Activated CD4-positive, alpha-beta T cell treated with anti-CD3 and anti-CD28 coated beads for 48 hours (primary cell): ENCODE measurements around the gene WNT3A.

Experiments used
- DNase-seq: peaks from one replicate; pipeline ENCODE4 v3.0.0-alpha.2; 2020

The WNT3A gene

DNA sequence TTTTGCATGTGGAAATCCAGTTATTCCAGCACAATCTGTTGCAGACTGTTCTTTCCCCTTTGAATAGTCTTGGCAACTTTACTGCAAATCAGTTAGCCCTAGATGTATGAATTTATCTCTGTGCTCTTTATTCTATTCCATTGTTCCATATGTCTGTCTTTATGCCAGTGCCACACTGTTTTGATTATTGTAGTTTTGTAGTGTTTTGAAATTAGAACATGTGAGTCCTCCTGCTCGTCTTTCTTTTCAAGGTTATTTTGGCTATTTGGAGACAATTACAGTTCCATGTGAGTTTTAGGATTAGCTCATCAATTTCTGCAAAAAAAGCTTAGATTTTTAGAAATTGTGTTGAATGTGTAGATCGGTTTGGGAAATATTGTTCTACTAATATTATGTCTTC lies 26.6 kb downstream of the WNT3A start:
- no peak for DNase-seq

DNA sequence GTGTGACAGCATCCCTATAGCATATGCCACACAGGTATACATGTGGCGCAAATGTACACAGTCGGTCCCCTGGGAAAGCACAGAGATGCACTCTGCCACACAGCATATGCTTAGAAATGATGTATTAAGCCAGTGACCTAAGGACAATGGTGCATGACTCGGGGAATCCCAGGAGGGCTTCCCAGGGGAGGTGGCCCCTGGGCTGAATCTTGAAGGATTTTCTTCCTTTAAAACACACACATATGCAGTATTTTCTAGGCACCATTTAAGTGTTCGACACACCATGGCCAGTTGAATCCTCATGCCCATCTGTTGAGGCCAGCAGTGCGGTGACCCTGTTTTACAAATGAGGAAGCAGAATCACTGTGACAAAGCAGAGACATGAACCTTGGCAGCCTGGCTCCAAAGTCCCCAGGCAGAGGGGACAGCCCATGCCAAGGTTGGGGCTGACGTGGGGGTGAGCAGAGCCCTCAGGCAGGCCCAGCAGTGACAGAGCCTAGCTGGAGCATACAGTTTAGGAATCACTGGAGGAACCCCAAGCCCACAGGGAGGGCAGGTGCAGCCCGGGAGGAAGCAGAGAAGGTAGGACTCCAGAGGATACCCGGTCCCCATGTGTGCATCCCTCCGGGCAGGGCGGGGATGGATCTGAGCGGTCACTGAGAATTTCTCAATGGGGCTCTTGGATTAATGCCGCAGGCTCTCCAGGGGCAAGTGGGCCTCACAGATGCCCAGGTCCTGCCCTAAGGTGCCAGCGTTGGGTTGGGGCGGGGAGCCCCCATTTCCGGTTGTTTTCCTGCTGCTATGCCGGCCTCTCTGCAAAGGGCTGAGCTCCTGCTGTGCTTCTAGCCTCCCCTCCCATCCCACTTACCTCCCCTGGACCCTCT lies 28.4 kb downstream of the WNT3A start:
- no peak for DNase-seq

DNA sequence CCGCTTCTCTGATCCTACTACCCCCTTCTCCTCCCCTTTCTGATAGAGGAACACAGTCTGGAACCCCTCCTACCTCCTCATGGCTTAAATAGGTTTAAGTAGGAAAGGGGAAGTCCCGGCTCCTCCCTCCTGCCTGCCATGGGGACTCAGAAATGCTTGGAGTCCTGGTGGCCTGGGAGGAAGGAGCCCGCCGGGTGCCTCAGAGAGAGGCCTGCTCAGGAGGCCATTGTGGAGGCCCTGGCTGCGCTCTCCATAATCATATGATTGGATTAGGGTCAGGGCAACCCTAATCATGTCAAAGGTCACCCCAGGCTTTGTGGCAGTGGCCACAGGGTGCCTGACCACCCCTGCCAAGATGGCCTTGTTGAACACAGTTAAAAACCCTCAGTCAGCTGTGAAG lies 29.0 kb downstream of the WNT3A start:
- DNase-seq: no peak

DNA sequence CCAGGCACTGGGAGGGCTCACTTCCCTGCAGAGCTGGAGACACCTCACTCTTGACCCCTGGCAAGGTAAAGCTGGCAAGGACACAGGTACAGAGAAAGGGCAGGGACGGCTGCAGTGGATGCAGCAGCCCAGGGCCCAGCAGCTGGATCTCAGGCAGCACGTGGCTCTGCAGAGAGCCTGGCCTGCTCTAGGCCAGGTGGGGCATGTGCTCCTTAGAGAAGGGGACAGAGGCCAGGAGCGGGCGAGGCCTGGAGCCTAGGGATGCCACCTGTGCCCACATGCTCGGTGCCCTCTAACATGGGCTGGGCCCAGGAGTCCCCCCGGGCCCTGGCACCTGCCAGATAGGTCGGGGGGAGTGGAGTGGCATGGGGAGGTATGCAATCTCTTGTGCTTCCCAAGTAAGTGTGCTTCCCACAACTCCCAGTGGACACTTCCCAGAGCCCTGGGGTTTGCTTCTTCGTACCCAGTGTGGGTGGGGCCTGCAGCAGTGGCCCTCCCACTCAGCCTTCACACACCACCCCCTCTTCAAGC lies 30.0 kb downstream of the WNT3A start:
- no peak for DNase-seq

DNA sequence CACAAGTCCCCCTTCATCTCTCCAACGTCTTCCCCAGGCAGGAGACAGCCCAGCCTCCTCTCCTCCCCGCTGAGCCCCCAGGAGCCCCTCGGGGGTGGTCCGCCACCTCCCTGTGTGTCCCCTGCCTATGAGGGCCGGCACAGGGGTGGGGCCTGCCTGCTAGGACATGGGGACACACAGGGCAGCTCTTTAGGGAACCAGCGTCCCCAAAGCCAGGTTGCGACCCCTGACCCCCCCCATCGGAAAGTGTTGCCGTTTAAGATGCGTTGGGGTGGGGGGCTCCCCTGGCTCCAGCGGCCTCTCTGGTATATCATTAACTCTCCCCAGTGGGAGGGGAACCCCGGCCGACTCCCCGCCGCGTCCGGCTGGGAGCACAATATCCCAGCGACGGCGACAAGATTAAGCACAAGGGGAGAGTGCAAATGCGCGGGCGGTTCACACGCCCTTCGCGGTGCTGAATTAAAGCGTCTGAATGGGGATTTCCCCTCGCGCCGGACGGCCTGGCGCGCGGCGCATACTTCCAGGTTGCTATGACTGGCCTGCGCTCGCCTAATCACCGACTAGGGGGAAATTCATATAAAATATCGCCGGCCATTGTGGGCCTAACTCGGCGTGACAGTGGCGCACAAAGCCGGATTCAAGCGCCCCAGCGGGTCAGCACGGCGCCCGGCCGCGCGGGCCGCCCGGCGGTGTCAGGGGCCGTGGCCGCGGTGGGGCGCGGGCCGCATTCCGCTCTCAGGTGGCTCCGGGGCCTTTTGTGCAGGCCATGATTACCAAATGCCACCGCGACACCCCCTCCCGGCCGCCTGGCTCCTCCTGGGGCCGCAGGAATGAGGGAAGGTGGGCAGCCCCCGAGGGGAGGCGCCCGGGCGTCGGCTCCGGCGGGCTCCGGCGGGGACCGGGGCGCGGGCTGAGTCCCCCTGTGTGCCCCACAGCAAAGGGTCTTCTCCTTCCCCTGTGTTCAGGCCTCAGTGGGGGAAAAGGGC lies 30.9 kb downstream of the WNT3A start:
- peak; percentile 67 for DNase-seq

DNA sequence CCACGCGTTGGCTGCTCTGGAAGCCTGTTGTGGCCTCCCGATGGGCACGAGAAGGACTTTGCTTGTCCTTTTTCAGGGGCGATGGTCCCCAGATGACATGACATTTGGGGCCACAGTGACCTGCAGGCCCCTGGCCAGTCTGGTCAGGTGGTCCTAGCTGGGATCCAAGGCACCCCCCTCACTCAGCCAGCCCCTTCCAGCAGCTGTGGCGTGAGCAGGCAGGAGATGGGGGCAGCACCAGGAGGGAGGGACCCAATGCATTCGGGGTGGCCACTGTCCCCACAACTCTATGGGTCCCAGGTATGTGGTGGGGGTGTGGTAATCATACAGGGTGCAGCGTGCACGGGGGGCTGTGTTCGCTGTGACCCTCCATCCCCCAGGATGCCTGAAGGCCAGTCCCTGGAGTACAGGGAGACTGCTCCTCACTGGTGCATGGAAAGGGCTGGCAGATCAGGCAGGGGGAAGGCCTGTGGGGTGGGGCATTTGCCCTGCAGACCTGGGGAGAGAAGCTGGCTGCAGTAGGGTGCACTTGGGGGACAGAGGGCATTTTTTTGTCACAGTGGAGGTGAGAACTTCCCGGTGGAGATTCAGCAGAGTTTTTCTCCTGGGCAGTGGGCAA lies 31.7 kb downstream of the WNT3A start:
- no peak for DNase-seq

DNA sequence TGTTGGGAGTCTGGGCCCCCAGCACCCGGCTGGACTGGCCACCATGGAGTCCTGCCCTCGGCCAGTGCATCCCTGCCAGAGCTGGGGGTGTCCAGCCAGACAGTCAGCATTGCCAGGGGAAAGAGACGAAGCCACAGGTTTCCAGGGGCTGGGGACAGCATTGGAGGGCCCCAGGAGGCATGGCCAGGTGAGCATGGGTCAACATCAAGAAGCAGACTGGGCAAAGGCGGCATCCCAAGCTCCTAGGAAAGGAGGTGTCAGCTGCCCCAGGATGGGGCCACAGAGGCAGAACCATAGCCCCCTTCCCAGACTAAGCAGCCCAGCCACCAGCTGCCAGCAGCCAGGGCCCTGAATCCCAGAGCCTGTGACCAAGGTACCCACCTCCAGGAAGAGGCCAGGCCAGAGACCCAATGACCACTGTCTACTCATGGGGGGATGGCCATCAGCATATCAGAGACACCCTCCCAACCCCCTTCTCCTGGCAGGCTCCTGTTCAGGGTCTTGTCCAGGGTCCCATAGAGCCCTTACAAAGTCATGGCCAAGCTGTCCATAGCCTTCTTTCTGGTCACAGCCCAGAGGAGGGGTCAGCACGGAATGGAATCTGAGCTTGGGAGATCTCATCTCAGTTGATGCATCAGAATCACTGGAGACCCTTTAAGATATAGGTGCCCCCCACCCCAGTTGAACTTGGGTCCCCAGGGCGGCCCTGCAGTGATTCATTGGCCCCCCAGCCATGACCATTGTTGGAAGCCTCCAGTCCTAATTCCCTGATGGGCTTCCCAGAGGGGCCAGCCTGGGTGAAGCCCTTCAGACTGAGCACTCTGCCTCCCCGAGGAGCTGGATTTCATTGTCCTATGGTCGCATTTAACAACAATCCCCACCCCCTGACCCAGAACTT lies 32.5 kb downstream of the WNT3A start:
- DNase-seq: no peak

DNA sequence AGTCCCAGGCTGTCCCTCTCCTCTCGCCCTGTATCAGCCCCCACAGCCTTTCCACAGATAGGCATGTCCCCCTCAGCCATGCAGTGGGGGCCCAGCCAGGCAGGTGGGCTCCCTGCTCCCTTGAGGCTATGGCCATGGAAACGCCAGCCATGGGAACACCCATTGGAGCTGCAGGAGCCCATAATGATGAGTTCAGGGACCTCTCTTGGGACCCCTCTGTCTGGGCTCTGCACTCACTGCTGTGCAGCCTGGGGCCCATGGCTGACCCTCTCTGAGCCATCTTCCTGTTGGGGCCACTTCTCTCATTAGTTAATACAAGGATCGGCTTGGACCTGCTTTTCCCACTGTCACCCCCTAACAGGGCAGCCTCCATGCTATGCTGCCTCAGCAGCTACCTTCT lies 33.2 kb downstream of the WNT3A start:
- DNase-seq: no peak

DNA sequence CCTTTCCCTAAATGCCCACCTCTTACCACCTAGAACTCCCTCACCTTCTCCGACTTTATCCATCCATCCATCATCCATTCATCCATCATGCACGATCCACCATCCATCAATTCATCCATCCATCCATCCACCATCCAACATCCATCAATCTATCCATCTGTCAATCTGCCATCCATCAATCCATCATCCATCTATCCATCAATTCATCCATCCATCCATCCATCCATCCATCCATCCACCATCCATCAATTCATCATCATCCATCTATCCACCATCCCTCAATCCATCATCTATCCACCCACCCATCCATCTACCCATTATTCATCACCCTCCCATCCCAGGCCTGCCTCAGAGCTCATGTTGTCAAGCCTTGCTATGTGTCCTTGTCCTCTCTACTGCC lies 34.5 kb downstream of the WNT3A start:
- DNase-seq: no peak

DNA sequence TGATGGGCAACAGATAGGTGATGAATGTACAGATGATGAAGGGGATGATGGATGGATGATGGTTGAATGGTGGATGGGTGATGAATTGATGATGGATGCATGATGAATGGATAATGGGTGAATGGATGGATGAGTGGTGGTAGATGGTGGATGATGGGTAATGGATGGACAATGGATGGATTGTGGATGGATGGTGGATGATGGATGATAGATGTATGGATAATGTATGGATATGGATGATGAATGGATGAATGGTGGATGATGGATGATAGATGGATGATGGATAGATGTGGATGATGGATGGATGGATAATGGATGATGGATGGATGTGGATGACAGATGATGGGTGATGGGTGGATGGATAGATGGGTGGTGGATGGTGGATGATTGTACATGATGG lies 35.7 kb downstream of the WNT3A start:
- no peak for DNase-seq

DNA sequence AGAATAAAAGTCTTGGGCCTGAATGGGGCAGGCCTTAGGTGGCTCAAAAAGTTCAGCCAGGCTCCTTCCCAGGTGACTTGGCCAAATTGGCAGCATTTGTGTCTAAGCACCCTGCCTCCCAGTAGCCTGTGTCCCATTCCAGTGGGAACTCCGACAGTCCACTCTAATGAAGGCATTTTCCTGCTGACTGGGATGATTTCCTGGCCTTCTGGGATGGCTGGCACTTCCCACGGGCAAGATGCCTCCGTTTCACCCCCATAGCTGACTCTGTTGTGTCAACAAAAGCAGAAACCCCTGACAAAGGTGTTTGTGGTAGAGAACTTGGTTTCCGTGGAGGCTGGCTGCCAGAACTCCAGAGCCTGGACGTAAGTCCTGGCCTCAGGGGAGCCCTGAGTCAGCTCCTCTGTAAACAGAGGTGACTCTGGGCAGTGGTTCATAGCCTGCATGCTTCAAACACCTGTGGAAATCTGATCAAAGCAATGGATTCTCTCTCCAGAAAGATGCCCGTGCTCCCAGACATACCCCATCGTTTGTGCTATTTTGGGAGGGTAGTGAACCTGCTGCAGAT lies 36.6 kb downstream of the WNT3A start:
- no peak for DNase-seq

DNA sequence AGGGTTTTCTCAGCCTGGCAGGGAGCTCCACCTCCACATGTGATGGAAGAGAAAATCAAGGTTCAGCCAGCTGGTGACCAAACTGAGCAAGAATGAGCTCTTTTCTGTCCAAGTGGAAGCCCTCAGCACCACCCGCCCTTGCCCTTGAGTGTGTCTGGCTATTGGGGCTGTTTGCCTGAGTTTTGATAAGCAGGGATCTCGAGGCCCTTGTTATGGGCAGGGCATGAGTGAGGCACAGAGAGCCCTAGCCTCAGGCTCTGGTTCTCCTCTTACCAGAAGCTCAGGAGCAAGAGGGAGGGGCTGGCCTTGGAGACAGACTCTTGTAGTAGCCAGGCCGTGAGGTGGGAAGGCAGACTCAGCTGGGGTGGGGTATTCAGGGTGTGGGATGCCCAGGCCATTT lies 38.2 kb downstream of the WNT3A start:
- no peak for DNase-seq

DNA sequence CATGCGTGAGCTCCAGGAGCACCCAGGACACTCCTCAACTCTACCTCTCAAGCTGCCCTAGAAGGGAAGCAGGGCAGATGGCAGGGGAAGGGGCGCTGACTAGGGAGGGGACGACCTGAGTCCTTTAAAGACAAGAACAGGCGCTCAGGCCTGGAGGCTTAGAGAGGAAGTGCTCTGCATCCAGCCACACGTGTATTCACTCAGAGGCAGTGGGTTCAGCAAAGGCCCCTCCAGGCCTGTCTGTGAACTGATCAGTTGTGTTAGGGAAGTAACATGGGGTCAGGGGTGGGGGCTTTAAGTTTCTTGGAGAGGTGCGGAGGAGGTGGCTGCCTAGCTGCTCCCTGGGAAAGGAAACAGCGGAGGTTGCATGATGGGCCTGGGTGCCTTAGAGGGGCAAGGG lies 38.6 kb downstream of the WNT3A start:
- DNase-seq: no peak

DNA sequence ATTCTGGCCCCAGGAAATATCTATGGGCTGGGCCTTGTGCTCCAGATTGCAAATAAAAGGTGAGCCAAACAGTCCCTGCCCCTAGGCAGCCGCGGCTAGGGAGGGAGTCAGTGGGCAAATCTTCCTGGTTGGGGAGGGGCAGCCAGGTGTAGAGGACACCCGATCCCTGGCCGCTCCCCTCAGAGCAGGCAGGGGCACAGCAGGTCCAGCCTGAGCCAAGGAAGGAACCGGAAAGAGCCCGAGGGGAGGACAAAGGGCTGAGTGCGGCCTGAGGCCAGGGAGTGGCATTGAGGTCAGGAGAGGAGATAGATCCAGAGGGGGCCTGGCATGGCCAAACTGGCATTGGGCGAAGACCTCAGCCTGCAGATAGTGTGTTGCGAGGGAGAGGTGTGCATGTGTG lies 39.1 kb downstream of the WNT3A start:
- no peak for DNase-seq

DNA sequence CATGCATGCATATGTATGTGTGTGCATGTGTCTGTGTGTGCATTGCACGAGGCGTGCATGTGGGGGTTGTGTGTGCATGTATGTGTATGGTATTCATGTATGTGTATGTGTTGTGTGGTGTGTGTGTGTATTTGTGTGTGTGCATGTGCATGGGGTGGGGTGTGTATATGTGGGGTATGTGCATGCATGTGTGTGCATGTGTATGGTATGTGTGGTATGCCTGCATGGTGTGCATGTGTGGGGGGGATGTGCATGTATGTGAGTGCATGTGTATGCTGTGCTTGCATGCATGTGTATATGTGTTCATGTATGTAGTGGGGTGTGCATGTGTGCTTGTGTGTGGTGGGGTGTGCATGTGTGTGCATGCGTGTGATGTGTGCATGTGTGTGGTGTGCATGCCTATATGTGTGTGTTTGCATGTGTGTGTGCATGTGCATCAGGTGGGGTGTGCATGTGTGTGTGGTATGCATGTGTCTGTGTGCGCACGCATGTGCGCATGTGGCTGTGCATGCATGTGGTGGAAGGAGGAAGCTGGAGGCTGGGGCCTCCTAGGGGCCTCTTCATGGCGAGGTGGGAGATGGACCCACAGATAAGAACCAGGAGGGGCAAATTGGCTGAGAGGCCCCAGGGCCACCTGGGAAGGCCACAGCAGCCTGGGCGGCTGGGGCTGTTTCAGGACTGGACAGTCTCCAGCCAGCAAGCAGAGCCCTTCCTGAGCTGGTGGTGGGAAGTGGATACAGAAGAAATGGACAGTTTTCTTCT lies 39.8 kb downstream of the WNT3A start:
- DNase-seq: no peak

DNA sequence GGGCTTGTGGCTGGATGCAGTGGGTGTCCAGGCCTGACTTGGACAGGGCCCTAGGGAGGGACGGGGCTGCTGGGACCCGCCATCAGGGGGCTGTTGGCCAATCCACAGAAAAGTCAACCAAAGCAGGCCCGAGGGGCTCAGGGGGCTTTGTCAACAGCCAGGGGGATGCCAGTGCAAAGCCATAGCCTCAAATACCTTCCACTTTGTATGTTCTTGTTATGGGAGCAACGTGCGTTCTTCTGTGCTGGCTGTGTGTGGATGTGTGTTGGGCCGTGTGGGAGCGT lies 40.3 kb downstream of the WNT3A start:
- DNase-seq: no peak

DNA sequence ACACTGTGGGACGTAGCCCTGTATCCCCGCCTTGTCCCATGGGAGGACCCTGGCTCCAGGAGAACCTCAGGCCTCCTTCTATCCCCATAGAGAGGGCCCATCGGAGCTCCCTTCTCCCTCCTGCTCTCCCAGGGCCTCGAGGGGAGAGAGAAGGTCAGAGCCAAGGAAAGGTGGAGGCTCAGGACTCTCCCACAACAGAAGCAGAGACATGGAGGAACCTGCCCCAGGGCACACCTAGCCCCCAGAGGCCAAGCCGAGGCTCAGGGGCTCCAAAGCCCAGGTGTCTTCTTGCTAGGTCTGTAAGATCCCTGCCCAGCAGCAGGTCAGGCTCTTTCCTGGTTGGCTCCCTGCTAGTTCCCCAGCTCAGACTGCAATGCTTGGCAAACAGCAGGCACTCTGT lies 41.3 kb downstream of the WNT3A start:
- no peak for DNase-seq

DNA sequence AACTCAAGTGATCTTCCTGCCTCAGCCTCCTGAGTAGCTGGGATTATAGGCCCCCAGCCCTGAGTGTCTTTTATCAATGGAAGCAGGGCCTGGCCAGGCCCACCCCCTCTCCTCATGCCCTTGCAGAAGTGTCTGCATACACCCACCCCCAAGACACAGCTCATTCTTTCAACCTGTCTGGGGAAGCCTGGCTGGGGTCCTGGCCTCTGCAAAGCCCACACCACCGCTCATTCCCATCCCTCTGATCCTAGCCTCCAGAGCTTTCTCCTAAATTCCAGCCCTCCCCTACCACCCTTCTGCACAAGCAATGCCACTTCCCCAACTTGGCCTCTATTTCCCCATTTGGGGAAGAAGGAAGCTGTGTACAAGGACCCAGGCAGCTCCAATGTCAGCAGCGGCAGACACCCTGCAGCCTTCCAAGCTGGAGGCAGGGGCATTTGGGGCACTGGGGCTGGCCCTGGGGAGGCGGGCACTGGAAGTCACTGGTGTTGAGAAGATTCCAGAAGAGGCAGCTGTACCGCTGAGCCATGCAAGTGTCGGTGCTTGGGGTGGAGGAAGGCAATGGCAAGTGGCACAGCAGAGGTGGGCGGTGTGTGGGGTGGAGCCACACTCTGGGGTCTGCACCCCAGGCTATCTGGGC lies 42.0 kb downstream of the WNT3A start:
- DNase-seq: no peak

DNA sequence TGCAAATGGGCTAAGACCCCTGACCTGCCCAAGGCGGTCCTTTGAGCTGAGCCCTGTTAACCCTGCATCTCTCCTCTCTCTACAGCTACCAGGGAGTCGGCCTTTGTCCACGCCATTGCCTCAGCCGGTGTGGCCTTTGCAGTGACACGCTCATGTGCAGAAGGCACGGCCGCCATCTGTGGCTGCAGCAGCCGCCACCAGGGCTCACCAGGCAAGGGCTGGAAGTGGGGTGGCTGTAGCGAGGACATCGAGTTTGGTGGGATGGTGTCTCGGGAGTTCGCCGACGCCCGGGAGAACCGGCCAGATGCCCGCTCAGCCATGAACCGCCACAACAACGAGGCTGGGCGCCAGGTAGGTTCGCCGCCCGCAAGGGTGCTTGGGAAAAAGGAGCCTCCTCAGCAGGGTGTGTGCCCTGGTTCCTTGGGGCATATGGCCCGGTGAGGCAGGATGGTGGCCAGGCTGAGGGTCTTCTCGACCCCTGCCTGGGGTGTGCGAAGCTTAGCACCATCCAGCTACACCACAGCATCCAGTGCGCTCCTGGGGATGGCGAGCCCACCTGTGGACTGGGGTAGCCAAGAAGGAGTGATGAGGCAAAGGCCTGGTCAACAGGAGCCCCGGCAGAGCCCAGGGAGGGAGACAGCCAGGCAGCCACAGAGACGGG lies 43.9 kb downstream of the WNT3A start:
- DNase-seq: no peak
